GM12878 (cell line): Measurements from ENCODE around the gene LRFN2. TPM values are rescaled to one million over a fixed set of nuclear protein-coding genes. Genes with fewer than 3 reads are reported as not detected.

Experiments used
- ATAC-seq: fragments of 200-7000 bp; cut with Tn5 transposase; 3 replicates; pipeline ENCODE4 v1.9.1; 2020; ENCODE audit warnings: mild to moderate bottlenecking, moderate library complexity
- BruUV-seq: library from RNA; stranded (reverse); fragments of 400-500 nt; replicated peaks from 2 replicates; lab custom pipeline; 2021; lab: Mats Ljungman, UMichigan
- CTCF ChIA-PET: fragments of 300-600 bp; sonication (Branson Sonifier 250); formaldehyde crosslinking; extraction: SDS; loops from one replicate; lab custom pipeline; 2021; ENCODE audit warnings: inconsistent platforms; lab: Yijun Ruan, JAX
- POLR2A ChIA-PET: fragments of 350-600 bp; formaldehyde crosslinking; extraction: SDS; loops from one replicate; lab custom pipeline; 2021; ENCODE audit warnings: inconsistent platforms; lab: Charles Lee
- RAD21 ChIA-PET: fragments of 300-600 bp; sonication (Branson Sonifier 250); formaldehyde crosslinking; loops from one replicate; lab custom pipeline; 2023; ENCODE audit warnings: antibody characterized with exemption; ENCODE audit not compliant: unreplicated experiment; lab: Charles Lee
- SMC1A ChIA-PET: fragments of 300-600 bp; sonication (Branson Sonifier 250); formaldehyde crosslinking; loops from one replicate; lab custom pipeline; 2023; ENCODE audit not compliant: unreplicated experiment, uncharacterized antibody; lab: Charles Lee
- DNase-seq: peaks from one replicate; pipeline ENCODE4 v3.0.0-alpha.2; 2011; ENCODE audit warnings: low read depth, low spot score
- FAIRE-seq: peaks from 3 replicates; lab custom pipeline; 2011; peaks lifted over from hg19 to GRCh38; lab: Jason Lieb, UNC
- H2AFZ ChIP-seq: 2 replicates; pipeline ENCODE4 v1.6.0; 2011; ENCODE audit warnings: low read depth, low read length, control low read depth; ENCODE audit not compliant: control insufficient read depth
- H3K27ac ChIP-seq: 2 replicates; pipeline ENCODE4 v1.5.1; 2011; ENCODE audit warnings: control low read depth; ENCODE audit not compliant: control insufficient read depth, insufficient read depth
- H3K27me3 ChIP-seq, 2 experiments: replicated peaks in 1 of 2; 2 replicates each; pipeline versions ENCODE4 v1.6.0 to v1.6.1; 2011; ENCODE audit warnings: low read length in 1 of 2; ENCODE audit not compliant: control insufficient read depth in 2 of 2, insufficient read depth in 2 of 2
- H3K36me3 ChIP-seq, 2 experiments: 2 replicates each; pipeline ENCODE4 v1.5.1; 2011; ENCODE audit warnings: low read length in 1 of 2; ENCODE audit not compliant: control insufficient read depth in 2 of 2, insufficient read depth in 2 of 2
- H3K4me1 ChIP-seq: 2 replicates; pipeline ENCODE4 v1.6.1; 2011; ENCODE audit warnings: mild to moderate bottlenecking, low read length, moderate library complexity, mixed read lengths; ENCODE audit not compliant: control insufficient read depth, insufficient read depth
- H3K4me2 ChIP-seq: 2 replicates; pipeline ENCODE4 v1.6.0; 2011; ENCODE audit warnings: control low read depth; ENCODE audit not compliant: control insufficient read depth, insufficient read depth
- H3K4me3 ChIP-seq: fragments of 200-600 bp; sonication (generic); 2 replicates; pipeline ENCODE4 v1.5.1; 2016
- H3K79me2 ChIP-seq: 2 replicates; pipeline ENCODE4 v1.6.0; 2011; ENCODE audit warnings: low read length; ENCODE audit not compliant: control insufficient read depth, insufficient read depth
- H3K9ac ChIP-seq: 2 replicates; pipeline ENCODE4 v1.8.0; 2011; ENCODE audit warnings: low read length, control low read depth, mixed read lengths; ENCODE audit not compliant: control insufficient read depth, insufficient read depth
- H3K9me3 ChIP-seq: replicated peaks from 3 replicates; pipeline ENCODE4 v1.5.1; 2011; ENCODE audit warnings: mild to moderate bottlenecking, low read length; ENCODE audit not compliant: control insufficient read depth, insufficient read depth
- H4K20me1 ChIP-seq: 2 replicates; pipeline ENCODE4 v1.6.0; 2011; ENCODE audit not compliant: control insufficient read depth, insufficient read depth
- ATF2 ChIP-seq: IDR thresholded peaks from 2 replicates; pipeline ENCODE4 v1.6.1; 2012; ENCODE audit warnings: low read length, inconsistent platforms
- ATF7 ChIP-seq: fragments of 450-650 bp; IDR thresholded peaks from 2 replicates; pipeline ENCODE4 v1.6.1; 2016; ENCODE audit warnings: low read depth, mild to moderate bottlenecking
- BACH1 ChIP-seq: fragments of 450-650 bp; IDR thresholded peaks from 2 replicates; pipeline ENCODE4 v1.6.1; 2017; ENCODE audit warnings: mild to moderate bottlenecking, borderline replicate concordance
- CEBPB ChIP-seq, 2 experiments: fragments of 150-350 bp in 1 of 2; IDR thresholded peaks; 2 replicates each; pipeline ENCODE4 v1.6.1; 2012 to 2014; ENCODE audit warnings: low read depth in 2 of 2, low read length in 2 of 2, borderline replicate concordance in 1 of 2, inconsistent platforms in 1 of 2
- EP300 ChIP-seq, 2 experiments: fragments of 150-350 bp in 1 of 2; IDR thresholded peaks; 2 replicates each; pipeline ENCODE4 v1.6.1; 2011 to 2012; ENCODE audit warnings: low read depth in 2 of 2, low read length in 2 of 2, borderline replicate concordance in 1 of 2, improper control_type of control experiment in 1 of 2, inconsistent platforms in 1 of 2; ENCODE audit not compliant: control insufficient read depth in 1 of 2
- GABPA ChIP-seq: IDR thresholded peaks from 2 replicates; pipeline ENCODE4 v1.6.1; 2014; ENCODE audit warnings: antibody characterized with exemption, low read depth, mild to moderate bottlenecking, inconsistent platforms
- HCFC1 ChIP-seq: fragments of 150-350 bp; IDR thresholded peaks from 2 replicates; pipeline ENCODE4 v1.6.1; 2014; ENCODE audit warnings: low read length
- KAT2A ChIP-seq: conservative IDR thresholded peaks from 2 replicates; pipeline ENCODE4 v1.6.1; 2011; ENCODE audit warnings: low read depth, low read length; ENCODE audit not compliant: control insufficient read depth
- NFYA ChIP-seq: IDR thresholded peaks from 2 replicates; pipeline ENCODE4 v1.6.1; 2011; ENCODE audit warnings: low read depth, mild to moderate bottlenecking, low read length, improper control_type of control experiment, borderline replicate concordance
- NFYB ChIP-seq: IDR thresholded peaks from 2 replicates; pipeline ENCODE4 v1.6.1; 2011; ENCODE audit warnings: low read depth, mild to moderate bottlenecking, low read length, improper control_type of control experiment, moderate library complexity; ENCODE audit not compliant: insufficient read depth
- PRDM15 ChIP-seq: fragments of 450-650 bp; formaldehyde crosslinking; IDR thresholded peaks from 2 replicates; pipeline ENCODE4 v1.4.0; 2020; ENCODE audit warnings: mild to moderate bottlenecking, moderate library complexity
- RAD51 ChIP-seq: fragments of 450-650 bp; IDR thresholded peaks from 2 replicates; pipeline ENCODE4 v1.6.1; 2016; ENCODE audit warnings: moderate library complexity, mild to moderate bottlenecking, inconsistent platforms
- RELA ChIP-seq: fragments of 450-650 bp; IDR thresholded peaks from 2 replicates; pipeline ENCODE4 v1.8.0; 2014; ENCODE audit warnings: borderline replicate concordance; ENCODE audit not compliant: partially characterized antibody
- SMC3 ChIP-seq: IDR thresholded peaks from 2 replicates; pipeline ENCODE4 v1.6.1; 2011; ENCODE audit warnings: low read length, improper control_type of control experiment, borderline replicate concordance
- TCF12 ChIP-seq: IDR thresholded peaks from 2 replicates; pipeline ENCODE4 v1.6.1; 2011; ENCODE audit warnings: low read depth, mild to moderate bottlenecking, low read length
- TCF3 ChIP-seq: IDR thresholded peaks from 2 replicates; pipeline ENCODE4 v1.6.1; 2012; ENCODE audit warnings: low read depth, mild to moderate bottlenecking, low read length, borderline replicate concordance; ENCODE audit not compliant: insufficient read depth
- USF1 ChIP-seq: IDR thresholded peaks from 2 replicates; pipeline ENCODE4 v1.6.1; 2011; ENCODE audit warnings: borderline replicate concordance, low read depth, mild to moderate bottlenecking, moderate library complexity, mixed read lengths, low read length; ENCODE audit not compliant: insufficient read depth; ENCODE audit errors: extremely low read length
- WRNIP1 ChIP-seq: IDR thresholded peaks from 2 replicates; pipeline ENCODE4 v1.6.1; 2011; ENCODE audit warnings: low read depth, low read length, improper control_type of control experiment, borderline replicate concordance
- ZBED1 ChIP-seq: IDR thresholded peaks from 2 replicates; pipeline ENCODE4 v1.6.1; 2016; ENCODE audit warnings: borderline replicate concordance
- ZNF622 ChIP-seq: fragments of 450-650 bp; IDR thresholded peaks from 2 replicates; pipeline ENCODE4 v1.6.1; 2017; ENCODE audit warnings: mild to moderate bottlenecking, inconsistent platforms
- WGBS: methylation state at CpG from one replicate; pipeline ENCODE4 v1.1.6; 2016; ENCODE audit warnings: low lambda C conversion rate; ENCODE audit not compliant: insufficient replicate concordance, insufficient coverage; ENCODE audit errors: missing lambda C conversion rate; 5-methylcytosine and 5-hydroxymethylcytosine counted together
- in situ Hi-C: fragments of 300-500 bp; cut with MboI; formaldehyde crosslinking; loops from 9 replicates; pipeline ENCODE4 v1.14.3; 2018; ENCODE audit warnings: mixed read lengths
- intact Hi-C: fragments of 100-400 bp; cut with micrococcal nuclease; formaldehyde crosslinking; loops from one replicate; pipeline ENCODE4 v1.14.2; 2022; ENCODE audit not compliant: unreplicated experiment
- polyA plus RNA-seq, 11 experiments: library from polyadenylated mRNA; depleted of rRNA in 4 of 11; unstranded in 6 of 11; stranded (reverse) in 5 of 11; fragments of >200 nt; fragmentation: Nextera tagmentation in 4 of 11; fragmentation: Illumina TruSeq in 1 of 11; extraction: Ambion mirVana in 4 of 11; extraction: Trizol in 1 of 11; gene quantifications; 1 replicate in 1 of 11; 2 replicates in 10 of 11; pipeline versions ENCODE4 v1.2.1 to v1.2.3, GENCODE V29; 2011 to 2016; ENCODE audit warnings: inconsistent platforms in 2 of 11, missing spikeins in 2 of 11, low read depth in 1 of 11
- total RNA-seq, 4 experiments: library from RNA; depleted of rRNA in 3 of 4; stranded (reverse); fragments of >200 nt in 3 of 4; fragmentation: Illumina TruSeq in 1 of 4; extraction: Trizol in 1 of 4; gene quantifications; 2 replicates each; pipeline versions ENCODE4 v1.2.1 to v1.2.3, GENCODE V29; 2013 to 2021

LRFN2 gene
- total and polyA plus RNA-seq, 10 of the 15 experiments (the other 5 are each of a cell fraction or from before 2014, with no cell fraction given): not detected

GRCh38 chr6:40489798-40490197, 97.4 kb downstream of the LRFN2 start:
- H3K79me2 ChIP-seq: no peaks in the 10 kb centered on the region
- FAIRE-seq (no peak), DNase-seq (no peak), ATAC-seq (no peak)
- intact Hi-C loops: no loop called here
- H2AFZ ChIP-seq: no peak overlapping the region
- no peaks in the 10 kb centered on the region for H3K9me3 ChIP-seq
- H3K4me3 ChIP-seq: no peak overlapping the region
- TF ChIP-seq CEBPB (IDR thresholded peaks at IDR 0.05; ENCODE audit: borderline replicate concordance in 1 of 2, low read depth in 2 of 2, low read length in 2 of 2): no peak
- TF ChIP-seq GABPA: no peak
- TF ChIP-seq TCF3: no peak
- TF ChIP-seq TCF12: no peak
- TF ChIP-seq SMC3: no peak
- TF ChIP-seq ATF7: no peak
- TF ChIP-seq RAD51: no peak
- no peak for TF ChIP-seq KAT2A
- no peak for TF ChIP-seq HCFC1
- TF ChIP-seq USF1: no peak
- TF ChIP-seq BACH1: no peak
- no peak for TF ChIP-seq RELA
- no peak for TF ChIP-seq ZBED1
- no peak for TF ChIP-seq WRNIP1
- TF ChIP-seq ATF2: no peak
- TF ChIP-seq ZNF622: no peak
- TF ChIP-seq PRDM15 (CRISPR knock-in tag): no peak
- no peak for TF ChIP-seq EP300 (IDR thresholded peaks at IDR 0.05; ENCODE audit: borderline replicate concordance in 1 of 2, control insufficient read depth in 1 of 2, low read depth in 2 of 2, low read length in 2 of 2)
- no peak for TF ChIP-seq NFYB
- no peak for TF ChIP-seq NFYA
- SMC1A ChIA-PET: no interaction called here
- no peaks in the 10 kb centered on the region for H3K4me1 ChIP-seq
- RAD21 ChIA-PET: no interaction called here
- H4K20me1 ChIP-seq: no peaks in the 10 kb centered on the region
- peaks cover 0 to 4% of the 10 kb centered on the region in 2 experiments; a peak in 3 of 4 replicates for H3K27me3 ChIP-seq
- no TSS peak for BruUV-seq
- H3K27ac ChIP-seq: no peak overlapping the region
- no peak overlapping the region for H3K9ac ChIP-seq
- no peaks in the 10 kb centered on the region for H3K36me3 ChIP-seq
- in situ Hi-C loops: no loop called here
- H3K4me2 ChIP-seq: no peak overlapping the region
- POLR2A ChIA-PET: no interaction called here
- 47% methylated on average over 9 of the region's 9 CpGs for WGBS
- CTCF ChIA-PET: no interaction called here
